DND-41 (cell line): ENCODE measurements around the gene JAM2.

Experiments used
- CTCF ChIP-seq: IDR thresholded peaks from 2 replicates; pipeline ENCODE4 v1.5.1; 2012; ENCODE audit warnings: borderline replicate concordance, low read length, moderate library complexity, mild to moderate bottlenecking; ENCODE audit not compliant: poor library complexity, severe bottlenecking; ENCODE audit errors: extremely low read depth
- EZH2 ChIP-seq: IDR thresholded peaks from 3 replicates; pipeline ENCODE4 v1.6.1; 2012; ENCODE audit warnings: borderline replicate concordance, low read depth, mild to moderate bottlenecking, moderate library complexity, low read length, inconsistent platforms; ENCODE audit not compliant: severe bottlenecking

GRCh38 chr21:25626757-25627156 lies 12.3 kb upstream of the JAM2 start:
- TF ChIP-seq CTCF (no peak), EZH2 (no peak)
